Immature natural killer cell (primary cell): ENCODE data around the gene PARS2. TPM values are rescaled to one million over a fixed set of nuclear protein-coding genes. Genes with fewer than 3 reads are reported as not detected.
"Not testable (repeated sequence)": the region's sequence is repeated elsewhere in the genome, so short reads cannot be mapped to it uniquely, and the experiment has no call there.

ENCODE experiments used
- DNase-seq, 3 donors: peaks; one replicate each; pipeline ENCODE4 v3.0.0; 2022; ENCODE audit warnings: mixed read lengths in 1 of 3
- H3K27ac Mint-ChIP-seq, 6 donors: one replicate each; pipeline ENCODE4 v1.8.0; 2020; ENCODE audit warnings: mixed read lengths in 6 of 6, mild to moderate bottlenecking in 5 of 6, inconsistent platforms in 4 of 6, moderate library complexity in 3 of 6
- H3K27me3 Mint-ChIP-seq, 3 donors: one replicate each; pipeline ENCODE4 v1.8.0; 2020 to 2021; ENCODE audit warnings: low read depth in 3 of 3, mild to moderate bottlenecking in 3 of 3, mixed read lengths in 3 of 3, moderate library complexity in 3 of 3, inconsistent platforms in 1 of 3
- H3K36me3 Mint-ChIP-seq, 3 donors: one replicate each; pipeline ENCODE4 v1.8.0; 2020; ENCODE audit warnings: mixed read lengths in 3 of 3, inconsistent platforms in 2 of 3, mild to moderate bottlenecking in 2 of 3
- H3K4me1 Mint-ChIP-seq, 2 donors: one replicate each; pipeline ENCODE4 v1.8.0; 2020; ENCODE audit warnings: inconsistent platforms in 2 of 2, mild to moderate bottlenecking in 2 of 2, mixed read lengths in 2 of 2, moderate library complexity in 1 of 2
- H3K4me3 Mint-ChIP-seq, 5 donors: one replicate each; pipeline ENCODE4 v1.8.0; 2020; ENCODE audit warnings: mild to moderate bottlenecking in 5 of 5, mixed read lengths in 5 of 5, inconsistent platforms in 3 of 5, moderate library complexity in 3 of 5
- H3K9me3 Mint-ChIP-seq, 6 donors: one replicate each; pipeline ENCODE4 v1.8.0; 2020; ENCODE audit warnings: mild to moderate bottlenecking in 6 of 6, mixed read lengths in 6 of 6, inconsistent platforms in 4 of 6, moderate library complexity in 3 of 6
- polyA plus RNA-seq, 3 donors: library from polyadenylated mRNA; unstranded; fragments of 300-500 nt; fragmentation: Illumina TruSeq; gene quantifications; one replicate each; pipeline ENCODE4 v1.2.3, GENCODE V29; 2021

PARS2 gene
- polyA plus RNA-seq, 3 donors from 2014 or later: 0.89 to 4.0 (median 3.3) TPM

DNA sequence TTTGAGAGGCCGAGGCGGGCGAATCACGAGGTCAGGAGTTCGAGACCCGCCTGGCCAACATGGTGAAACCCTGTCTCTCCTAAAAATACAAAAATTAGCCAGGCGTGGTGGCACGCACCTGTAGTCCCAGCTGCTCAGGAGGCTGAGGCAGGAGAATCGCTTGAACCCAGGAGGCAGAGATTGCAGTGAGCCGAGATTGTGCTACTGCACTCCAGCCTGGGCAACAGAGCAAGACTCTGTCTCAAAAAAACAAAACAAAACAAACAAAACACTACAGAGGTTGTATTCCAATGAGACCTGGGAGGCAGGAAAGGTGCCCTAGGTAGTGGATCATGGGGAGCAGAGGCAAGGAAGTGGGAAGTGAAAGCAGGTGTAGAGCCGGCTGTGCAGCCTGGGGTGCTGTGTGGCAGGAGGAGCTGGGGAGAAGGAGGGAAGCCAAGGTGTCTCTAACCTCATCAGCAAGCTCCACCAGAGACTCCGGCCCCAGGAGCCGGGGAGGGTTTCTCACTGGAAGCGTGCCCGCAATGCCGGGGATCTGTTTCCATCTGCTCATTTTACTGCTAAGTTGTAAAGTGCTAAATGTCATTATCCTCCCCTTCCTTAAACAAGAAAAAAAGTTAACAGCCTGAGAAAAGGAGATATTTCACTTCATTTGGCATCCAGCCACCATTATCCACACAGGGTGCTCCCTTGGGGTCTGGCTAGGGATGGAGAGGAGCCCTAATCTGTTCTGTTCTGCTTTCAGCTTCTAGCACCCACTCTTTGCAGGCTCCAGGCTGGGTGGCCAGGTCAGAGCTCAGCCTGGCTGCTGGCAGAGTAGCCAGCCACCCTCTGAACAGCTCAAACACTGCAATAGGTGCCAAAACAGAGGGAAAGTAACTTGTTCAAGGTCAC, 11.8 kb upstream of the PARS2 start:
- H3K27ac Mint-ChIP-seq, H3K4me1 Mint-ChIP-seq, H3K4me3 Mint-ChIP-seq, H3K27me3 Mint-ChIP-seq, DNase-seq, H3K9me3 Mint-ChIP-seq: not testable (repeated sequence)
- H3K36me3 Mint-ChIP-seq: peaks cover 10 to 25% (median 15%) of the 10 kb centered on the region in 3 donors

DNA sequence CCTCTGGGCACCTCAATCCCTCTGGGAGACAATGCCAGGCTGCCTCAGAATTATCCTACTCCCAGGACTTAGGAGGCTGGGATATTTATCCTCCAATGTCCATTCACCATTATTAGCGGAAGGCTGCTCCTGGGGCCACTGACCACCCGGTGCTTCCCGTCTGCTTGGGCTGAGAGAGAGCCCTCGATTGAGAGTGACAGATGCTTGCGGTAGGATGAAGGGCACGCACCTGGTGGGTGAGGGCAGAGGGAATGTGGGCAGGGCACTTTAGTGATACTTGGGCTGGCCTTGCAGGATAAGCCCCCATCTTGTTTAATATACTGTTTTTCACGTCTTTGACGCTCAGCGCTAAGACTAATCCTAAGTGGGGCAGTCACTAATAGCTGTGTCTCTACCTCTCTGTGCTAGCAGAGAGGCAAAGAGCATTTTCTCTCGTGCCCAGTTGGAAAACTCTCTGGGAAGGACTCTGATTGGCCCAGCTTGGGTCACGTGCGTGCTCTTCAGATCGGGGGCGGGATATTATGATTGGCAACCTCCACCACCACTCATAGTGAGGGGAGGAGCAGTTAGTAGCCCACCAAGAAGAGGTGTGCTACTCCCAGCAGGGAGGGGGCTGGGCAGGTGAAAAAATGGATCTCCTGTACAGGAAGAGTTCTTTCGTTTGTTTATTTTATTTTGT, 10.6 kb upstream of the PARS2 start:
- peaks cover 10 to 24% (median 14%) of the 10 kb centered on the region in 3 donors for H3K36me3 Mint-ChIP-seq
- peak in 1 of 3 donors; percentile 19 for DNase-seq
- no peak overlapping the region for H3K4me3 Mint-ChIP-seq
- peak overlapping the region in 1 of 6 donors; percentile 36 for H3K27ac Mint-ChIP-seq
- H3K4me1 Mint-ChIP-seq: peaks cover 0 to 9% of the 10 kb centered on the region in 2 donors
- no peaks in the 10 kb centered on the region for H3K9me3 Mint-ChIP-seq
- peaks cover 0 to 1% (median 0%) of the 10 kb centered on the region in 3 donors for H3K27me3 Mint-ChIP-seq

DNA sequence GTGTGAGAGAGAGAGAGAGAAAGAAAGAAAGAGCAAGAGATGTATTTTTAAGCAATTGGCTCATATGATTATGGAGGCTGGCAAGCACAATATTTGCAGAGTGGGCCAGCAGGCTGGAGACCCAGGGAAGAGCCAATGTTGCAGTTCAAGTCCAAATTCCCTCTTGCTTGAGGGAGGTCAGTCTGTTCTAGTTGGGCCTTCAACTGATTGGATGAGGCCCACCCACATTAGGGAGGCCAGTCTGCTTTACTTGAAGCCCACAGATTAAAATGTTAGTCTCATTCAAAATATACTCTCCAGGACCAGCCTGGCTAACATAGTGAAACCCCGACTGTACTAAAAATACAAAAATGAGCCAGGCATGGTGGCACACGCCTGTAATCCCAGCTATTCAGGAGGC, 8.6 kb upstream of the PARS2 start:
- peaks cover 5 to 9% of the 10 kb centered on the region in 2 donors for H3K4me1 Mint-ChIP-seq
- DNase-seq: no peak
- H3K36me3 Mint-ChIP-seq: peaks cover 0 to 9% (median 0%) of the 10 kb centered on the region in 3 donors
- no peaks in the 10 kb centered on the region for H3K9me3 Mint-ChIP-seq
- no peak overlapping the region for H3K4me3 Mint-ChIP-seq
- H3K27me3 Mint-ChIP-seq: peaks cover 0 to 1% (median 0%) of the 10 kb centered on the region in 3 donors
- H3K27ac Mint-ChIP-seq: peak overlapping the region in 1 of 6 donors; percentile 84

DNA sequence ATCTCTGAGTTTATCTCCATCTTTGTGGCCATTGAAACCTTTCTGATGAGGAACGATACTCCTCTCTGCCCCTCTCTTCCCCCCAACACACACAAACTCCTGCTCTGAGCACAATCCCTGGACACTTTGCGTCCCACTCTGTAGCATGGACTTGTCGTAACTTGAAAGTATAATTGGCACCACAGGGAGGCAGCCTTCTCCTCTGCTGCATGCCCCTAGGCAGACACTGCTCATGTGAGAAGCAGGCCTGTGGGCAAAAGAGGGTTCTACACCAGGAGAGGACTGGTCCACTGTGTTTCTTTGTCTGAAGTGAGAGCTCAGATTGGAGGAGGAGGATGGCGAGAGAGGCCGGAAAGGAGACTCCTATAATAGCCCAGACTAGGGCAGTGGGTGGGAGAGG, 3.8 kb upstream of the PARS2 start:
- peak in 1 of 3 donors; percentile 34 for DNase-seq
- Mint-ChIP-seq H3K27ac (peak overlapping the region in 4 of 6 donors; percentile 75 to 91 (median 86)), H3K36me3 (peaks cover 0 to 3% (median 0%) of the 10 kb centered on the region in 3 donors), H3K27me3 (peaks cover 0 to 8% (median 0%) of the 10 kb centered on the region in 3 donors), H3K9me3 (no peaks in the 10 kb centered on the region), H3K4me1 (peaks cover 36 to 38% of the 10 kb centered on the region in 2 donors), H3K4me3 (peak overlapping the region in 3 of 5 donors; percentile 40 to 76 (median 76))

DNA sequence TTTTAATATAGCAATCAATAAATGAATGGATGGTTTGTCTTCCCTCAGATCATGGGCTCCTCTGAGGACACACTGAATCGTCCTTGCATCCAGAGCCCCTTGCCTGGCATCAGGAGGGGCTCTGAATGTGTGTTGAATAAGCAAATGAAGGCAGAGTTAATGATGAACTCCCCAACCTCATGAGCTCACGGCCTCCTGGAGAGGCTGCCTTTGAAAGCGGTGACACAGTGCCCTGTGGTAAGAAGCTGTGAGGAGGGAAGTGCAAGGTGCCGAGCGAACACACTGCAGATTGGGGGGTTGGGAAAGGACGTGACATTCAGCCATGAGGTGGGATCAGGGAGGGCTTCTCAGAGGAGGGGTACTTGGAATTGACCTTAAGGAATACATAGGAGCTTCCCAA, 3.2 kb upstream of the PARS2 start:
- Mint-ChIP-seq H3K27me3 (peaks cover 0 to 8% (median 0%) of the 10 kb centered on the region in 3 donors), H3K4me3 (peak overlapping the region in 4 of 5 donors; percentile 5 to 76 (median 63))

DNA sequence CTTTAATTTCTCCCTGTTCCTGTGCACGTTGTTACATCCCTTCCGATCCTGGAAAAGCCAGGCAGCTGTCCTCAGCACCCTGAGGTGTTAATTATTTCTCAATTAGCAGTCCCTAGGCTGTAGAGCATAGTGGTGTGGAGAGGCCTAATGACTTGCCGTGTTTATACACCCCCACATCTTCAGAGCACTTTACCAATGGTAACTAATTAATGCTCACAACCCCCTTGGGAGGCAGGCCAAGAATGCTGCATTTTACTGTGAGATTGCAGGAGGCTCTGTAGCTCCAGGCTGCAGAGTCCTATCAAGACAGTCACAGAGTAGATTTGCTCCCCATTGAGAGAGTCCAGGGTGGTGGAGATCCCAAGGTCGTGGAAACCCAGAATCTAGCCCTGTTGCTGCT, 2.4 kb upstream of the PARS2 start:
- Mint-ChIP-seq H3K36me3 (no peaks in the 10 kb centered on the region), H3K27me3 (peaks cover 0 to 8% (median 0%) of the 10 kb centered on the region in 3 donors), H3K4me3 (peak overlapping the region in 2 of 5 donors; percentile 5 to 76), H3K4me1 (peaks cover 40 to 43% of the 10 kb centered on the region in 2 donors), H3K27ac (peak overlapping the region; percentile 75 to 91 (median 84)), H3K9me3 (no peaks in the 10 kb centered on the region)
- DNase-seq: no peak

More for the DNA sequence above, 3.2 kb upstream of the PARS2 start:
- peaks cover 0 to under 1% (median 0%) of the 10 kb centered on the region in 3 donors for H3K36me3 Mint-ChIP-seq
- peaks cover 40 to 43% of the 10 kb centered on the region in 2 donors for H3K4me1 Mint-ChIP-seq
- H3K9me3 Mint-ChIP-seq: no peaks in the 10 kb centered on the region
- H3K27ac Mint-ChIP-seq: peak overlapping the region; percentile 75 to 91 (median 86)
- peak in 2 of 3 donors; percentile 3 to 47 for DNase-seq

DNA sequence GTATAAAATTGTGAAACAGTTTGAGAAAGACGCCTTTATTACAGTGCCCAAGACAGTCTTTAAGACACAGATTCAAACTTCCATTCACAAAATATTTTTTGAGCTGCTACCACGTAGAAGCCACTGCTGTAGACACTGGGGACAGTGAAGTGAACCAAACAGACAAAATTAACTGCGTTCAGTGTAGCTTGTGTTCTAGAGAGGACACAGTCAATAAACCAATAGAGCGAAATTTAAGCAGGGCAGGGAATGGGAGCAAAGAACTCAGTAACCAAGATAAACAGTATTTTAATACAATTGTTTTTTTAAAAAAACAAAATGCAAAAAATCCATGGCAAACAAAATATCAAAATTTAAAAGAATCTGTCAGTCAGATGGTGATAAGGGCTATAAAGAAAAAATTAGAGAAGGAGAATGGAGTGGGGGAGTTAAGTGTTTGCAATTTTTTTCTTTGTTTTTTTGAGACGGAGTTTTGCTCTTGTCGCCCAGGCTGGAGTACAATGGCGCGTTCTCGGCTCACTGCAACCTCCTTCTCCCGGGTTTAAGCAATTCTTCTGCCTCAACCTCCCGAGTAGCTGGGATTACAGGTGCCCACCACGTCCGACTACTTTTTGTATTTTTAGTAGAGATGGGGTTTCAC, 719 bp upstream of the PARS2 start:
- Mint-ChIP-seq H3K4me1 (peaks cover 40 to 43% of the 10 kb centered on the region in 2 donors), H3K27ac (peak overlapping the region; percentile 82 to 95 (median 94))

DNA sequence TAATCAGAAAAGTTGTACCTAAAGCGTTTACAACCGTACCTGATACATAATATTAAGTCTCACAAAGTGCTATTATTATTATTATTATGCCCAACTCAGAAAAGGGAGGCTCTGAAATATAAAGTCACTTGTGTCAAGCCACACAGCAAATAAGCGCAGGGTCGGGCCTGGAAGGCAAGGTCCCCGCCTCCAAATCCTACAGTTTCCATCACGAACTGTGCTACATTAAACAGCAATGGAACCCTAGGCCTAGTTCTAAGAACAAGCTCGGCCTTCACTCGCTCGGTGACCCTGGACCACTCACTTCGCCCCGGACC, 549 bp downstream of the PARS2 start:
- peak overlapping the region; percentile 82 to 95 (median 94) for H3K27ac Mint-ChIP-seq
- peaks cover 0 to 8% (median 0%) of the 10 kb centered on the region in 3 donors for H3K27me3 Mint-ChIP-seq
- H3K9me3 Mint-ChIP-seq: no peaks in the 10 kb centered on the region
- DNase-seq: peak in 1 of 3 donors; percentile 12
- peaks cover 0 to 3% (median 0%) of the 10 kb centered on the region in 3 donors for H3K36me3 Mint-ChIP-seq
- H3K4me1 Mint-ChIP-seq: peaks cover 40 to 43% of the 10 kb centered on the region in 2 donors
- H3K4me3 Mint-ChIP-seq: peak overlapping the region; percentile 94 to 95 (median 95)

More for the DNA sequence above, 719 bp upstream of the PARS2 start:
- H3K27me3 Mint-ChIP-seq: peaks cover 0 to 8% (median 0%) of the 10 kb centered on the region in 3 donors
- no peak for DNase-seq
- H3K36me3 Mint-ChIP-seq: no peaks in the 10 kb centered on the region
- H3K4me3 Mint-ChIP-seq: peak overlapping the region; percentile 94 to 95 (median 95)
- H3K9me3 Mint-ChIP-seq: no peaks in the 10 kb centered on the region

DNA sequence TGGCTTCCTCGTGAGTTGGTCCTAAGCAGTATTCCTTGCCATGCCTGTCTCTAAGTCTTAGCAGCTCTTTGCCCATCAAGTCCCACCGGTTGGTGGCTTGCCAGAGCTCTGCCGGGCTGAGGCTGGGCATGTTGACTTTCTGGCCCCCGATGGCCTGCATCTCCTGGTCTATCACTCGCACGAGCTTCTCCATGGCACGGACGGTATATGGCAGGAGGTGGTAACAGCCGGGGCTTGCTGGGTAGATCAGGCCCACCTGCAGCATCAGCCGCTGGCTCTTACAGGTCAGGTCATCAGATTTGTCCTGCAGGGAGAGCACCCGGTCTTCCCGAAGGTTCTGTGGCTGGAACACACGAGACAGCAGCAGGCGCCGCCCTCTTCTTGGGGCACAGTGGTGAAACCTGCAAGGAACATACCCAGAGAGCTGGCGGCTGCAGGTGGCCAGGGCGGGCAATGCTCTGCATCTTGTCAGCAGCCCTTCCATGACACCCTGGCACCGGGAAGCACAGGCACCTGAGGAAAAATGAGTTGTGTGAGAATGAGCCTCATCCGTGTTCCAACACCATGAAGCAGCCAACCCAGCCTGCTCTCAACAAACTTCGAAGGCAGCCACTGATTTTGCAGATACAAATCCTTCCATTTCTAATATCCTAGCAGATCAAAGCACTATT, 5.5 kb downstream of the PARS2 start:
- Mint-ChIP-seq H3K27ac (peak overlapping the region in 1 of 6 donors; percentile 1), H3K4me3 (no peak overlapping the region), H3K4me1 (peaks cover 9 to 12% of the 10 kb centered on the region in 2 donors), H3K9me3 (no peaks in the 10 kb centered on the region), H3K36me3 (peaks cover 3 to 18% (median 10%) of the 10 kb centered on the region in 3 donors), H3K27me3 (no peaks in the 10 kb centered on the region)
- no peak for DNase-seq

DNA sequence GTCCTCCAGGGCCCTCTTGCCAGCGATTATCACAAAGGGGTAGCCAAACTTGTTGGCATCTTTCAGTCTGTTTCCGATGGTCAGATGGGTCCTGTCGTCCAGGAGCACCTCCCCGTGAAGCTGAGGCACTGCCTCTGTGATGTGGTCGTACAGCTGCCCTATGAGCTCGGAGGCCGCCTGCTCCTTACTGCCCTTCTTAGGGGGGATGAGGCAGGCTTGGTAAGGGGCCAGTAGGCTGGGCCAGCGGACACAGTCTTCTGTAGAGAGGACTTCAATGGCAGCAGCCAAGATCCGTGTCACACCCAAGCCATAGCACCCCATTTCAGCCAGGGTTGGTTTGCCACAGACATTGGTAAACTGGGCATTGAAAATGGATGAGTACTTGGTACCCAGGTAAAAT, 6.5 kb downstream of the PARS2 start:
- Mint-ChIP-seq H3K9me3 (no peaks in the 10 kb centered on the region), H3K27me3 (no peaks in the 10 kb centered on the region), H3K36me3 (peaks cover 3 to 18% (median 10%) of the 10 kb centered on the region in 3 donors), H3K4me1 (peaks cover 1 to 2% of the 10 kb centered on the region in 2 donors), H3K4me3 (no peak overlapping the region), H3K27ac (no peak overlapping the region)
- no peak for DNase-seq

DNA sequence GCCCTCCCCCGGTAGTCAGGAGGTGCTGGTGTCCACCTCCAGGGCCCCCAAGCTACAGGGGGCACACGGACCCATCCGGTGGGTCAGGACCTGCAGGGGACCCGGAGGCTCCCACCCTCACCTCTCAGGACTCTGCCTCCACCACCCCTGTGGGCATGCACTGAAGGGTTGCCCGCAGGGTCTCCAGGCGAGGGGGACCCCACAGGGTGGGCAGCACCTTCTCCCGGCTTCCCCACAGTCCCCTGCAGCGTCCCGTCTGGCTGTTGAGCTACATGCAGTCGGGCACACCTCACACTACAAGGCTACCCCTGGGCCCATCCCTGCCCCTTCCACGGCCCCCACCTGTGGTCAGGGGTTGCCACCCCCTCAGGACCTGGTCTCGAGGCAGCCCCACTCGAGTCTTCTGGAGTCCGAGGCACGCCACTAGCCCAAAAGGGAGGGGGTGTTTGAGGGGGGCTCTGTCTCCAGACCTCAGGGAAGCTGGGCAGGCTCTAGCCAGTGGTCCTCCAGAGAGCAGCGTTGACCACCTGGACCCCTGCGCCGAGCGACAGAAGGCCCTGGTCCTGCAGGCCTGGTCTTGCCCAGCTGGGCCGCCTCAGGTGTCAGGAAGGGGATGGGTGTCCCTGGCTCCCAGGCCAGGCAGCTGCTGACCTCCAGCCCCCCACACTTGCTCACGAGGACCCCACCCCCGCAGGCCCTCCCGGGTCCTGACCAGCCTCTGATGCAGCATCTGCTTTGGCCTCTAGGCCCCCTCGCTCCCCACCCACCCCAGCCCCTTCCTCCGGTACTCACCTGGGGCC, 9.6 kb downstream of the PARS2 start:
- no peaks in the 10 kb centered on the region for H3K9me3 Mint-ChIP-seq
- H3K4me3 Mint-ChIP-seq: no peak overlapping the region
- H3K36me3 Mint-ChIP-seq: peaks cover 3 to 18% (median 10%) of the 10 kb centered on the region in 3 donors
- peaks cover 0 to 2% (median 0%) of the 10 kb centered on the region in 3 donors for H3K27me3 Mint-ChIP-seq
- H3K27ac Mint-ChIP-seq: no peak overlapping the region
- no peak for DNase-seq
- H3K4me1 Mint-ChIP-seq: no peaks in the 10 kb centered on the region

DNA sequence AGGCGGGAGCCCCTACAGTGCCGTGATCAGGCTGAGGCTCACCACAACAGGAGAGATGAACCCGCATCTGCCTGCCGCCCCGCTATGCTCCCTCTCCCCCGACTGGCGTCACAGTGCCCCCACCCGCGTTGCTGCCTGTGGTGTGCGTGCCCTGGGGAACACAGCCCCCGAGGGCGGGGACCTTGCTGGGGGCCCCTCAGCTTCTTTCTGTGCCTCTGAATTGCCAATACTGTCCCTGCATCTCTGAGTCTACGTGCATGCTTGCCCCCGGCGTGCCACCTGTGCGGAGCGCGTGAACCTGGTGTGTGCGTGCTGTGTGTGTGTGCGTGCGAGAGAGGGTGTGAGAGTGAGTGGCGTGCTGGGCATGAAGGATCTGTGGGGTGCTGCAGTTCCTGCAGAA, 10.3 kb downstream of the PARS2 start:
- H3K4me1 Mint-ChIP-seq: no peaks in the 10 kb centered on the region
- peaks cover 0 to 18% (median 10%) of the 10 kb centered on the region in 3 donors for H3K36me3 Mint-ChIP-seq
- H3K4me3 Mint-ChIP-seq: no peak overlapping the region
- H3K27me3 Mint-ChIP-seq: peaks cover 0 to 2% (median 0%) of the 10 kb centered on the region in 3 donors
- no peak for DNase-seq
- H3K27ac Mint-ChIP-seq: no peak overlapping the region
- H3K9me3 Mint-ChIP-seq: no peaks in the 10 kb centered on the region
